H9 (cell line): Measurements from ENCODE around the gene CYS1. TPM values are rescaled to one million over a fixed set of nuclear protein-coding genes. Genes with fewer than 3 reads are reported as not detected.

Source experiments
- DNase-seq: peaks from one replicate; pipeline ENCODE4 v3.0.0-alpha.2; 2017
- H2AFZ ChIP-seq: one replicate; pipeline ENCODE4 v1.6.1; 2013; ENCODE audit warnings: mild to moderate bottlenecking, low read length, control low read depth, moderate library complexity
- H2AK5ac ChIP-seq: 2 replicates; pipeline ENCODE4 v1.6.1; 2013; ENCODE audit warnings: low read length, control low read depth, mixed read lengths; ENCODE audit not compliant: insufficient read length
- H2BK120ac ChIP-seq: one replicate; pipeline ENCODE4 v1.6.1; 2013; ENCODE audit warnings: low read depth, mild to moderate bottlenecking, low read length, control low read depth, inconsistent platforms; ENCODE audit not compliant: poor library complexity, severe bottlenecking
- H2BK12ac ChIP-seq: 2 replicates; pipeline ENCODE4 v1.6.1; 2013; ENCODE audit warnings: low read length, control low read depth, mixed read lengths, low read depth; ENCODE audit not compliant: insufficient read length
- H2BK15ac ChIP-seq: 2 replicates; pipeline ENCODE4 v1.6.1; 2013; ENCODE audit warnings: low read depth, low read length, control low read depth
- H2BK20ac ChIP-seq: one replicate; pipeline ENCODE4 v1.6.1; 2013; ENCODE audit warnings: low read depth, mild to moderate bottlenecking, low read length, control low read depth, inconsistent platforms; ENCODE audit not compliant: poor library complexity, severe bottlenecking
- H2BK5ac ChIP-seq: 2 replicates; pipeline ENCODE4 v1.6.1; 2013; ENCODE audit warnings: low read length, control low read depth, mixed read lengths; ENCODE audit not compliant: insufficient read length
- H3K14ac ChIP-seq: 2 replicates; pipeline ENCODE4 v1.6.1; 2013; ENCODE audit warnings: low read length, control low read depth; ENCODE audit not compliant: insufficient read depth
- H3K18ac ChIP-seq: 2 replicates; pipeline ENCODE4 v1.6.1; 2013; ENCODE audit warnings: low read depth, mild to moderate bottlenecking, mixed read lengths, low read length, control low read depth; ENCODE audit not compliant: insufficient read length
- H3K23ac ChIP-seq: 2 replicates; pipeline ENCODE4 v1.6.1; 2013; ENCODE audit warnings: low read length, control low read depth, mixed read lengths, low read depth; ENCODE audit not compliant: insufficient read length
- H3K23me2 ChIP-seq: 2 replicates; pipeline ENCODE4 v1.6.1; 2013; ENCODE audit warnings: low read depth, mild to moderate bottlenecking, mixed read lengths, low read length, control low read depth; ENCODE audit not compliant: insufficient read length, poor library complexity, severe bottlenecking
- H3K27ac ChIP-seq: 2 replicates; pipeline ENCODE4 v1.5.1; 2013; ENCODE audit warnings: low read length, control low read depth, mixed read lengths, low read depth; ENCODE audit not compliant: insufficient read length
- H3K27me3 ChIP-seq: 2 replicates; pipeline ENCODE4 v1.6.1; 2013; ENCODE audit warnings: low read length, control low read depth, inconsistent platforms; ENCODE audit not compliant: insufficient read depth
- H3K4ac ChIP-seq: 2 replicates; pipeline ENCODE4 v1.6.1; 2013; ENCODE audit warnings: low read depth, mild to moderate bottlenecking, control low read depth, inconsistent platforms, low read length, moderate library complexity
- H3K4me1 ChIP-seq: 2 replicates; pipeline ENCODE4 v1.6.1; 2013; ENCODE audit warnings: low read length, control low read depth, inconsistent platforms; ENCODE audit not compliant: insufficient read depth
- H3K4me2 ChIP-seq: 2 replicates; pipeline ENCODE4 v1.6.1; 2013; ENCODE audit warnings: low read length, control low read depth, mixed read lengths; ENCODE audit not compliant: insufficient read length, insufficient read depth
- H3K56ac ChIP-seq: 2 replicates; pipeline ENCODE4 v1.6.1; 2013; ENCODE audit warnings: low read depth, mild to moderate bottlenecking, mixed read lengths, low read length, control low read depth; ENCODE audit not compliant: insufficient read length
- H3K79me1 ChIP-seq: 2 replicates; pipeline ENCODE4 v1.6.1; 2013; ENCODE audit warnings: low read depth, mild to moderate bottlenecking, moderate library complexity, low read length, control low read depth, inconsistent platforms; ENCODE audit not compliant: insufficient read depth, poor library complexity, severe bottlenecking
- H3K79me2 ChIP-seq: 2 replicates; pipeline ENCODE4 v1.6.1; 2013; ENCODE audit warnings: low read length, control low read depth, inconsistent platforms; ENCODE audit not compliant: insufficient read depth
- H3K9ac ChIP-seq: 2 replicates; pipeline ENCODE4 v1.6.1; 2013; ENCODE audit warnings: low read length, control low read depth, mixed read lengths; ENCODE audit not compliant: insufficient read length; ENCODE audit errors: extremely low read depth
- H3K9me3 ChIP-seq: one replicate; pipeline ENCODE4 v1.6.1; 2013; ENCODE audit warnings: low read depth, low read length, inconsistent platforms; ENCODE audit not compliant: control insufficient read depth
- H3T11ph ChIP-seq: one replicate; pipeline ENCODE4 v1.6.1; 2013; ENCODE audit warnings: mild to moderate bottlenecking, low read length, control low read depth, inconsistent platforms
- H4K20me1 ChIP-seq: one replicate; pipeline ENCODE4 v1.6.1; 2013; ENCODE audit not compliant: control insufficient read depth, insufficient read length, insufficient read depth
- H4K5ac ChIP-seq: 2 replicates; pipeline ENCODE4 v1.6.1; 2013; ENCODE audit warnings: low read depth, mild to moderate bottlenecking, mixed read lengths, low read length, control low read depth; ENCODE audit not compliant: insufficient read length
- H4K8ac ChIP-seq: replicated peaks from 2 replicates; pipeline ENCODE4 v1.6.1; 2013; ENCODE audit warnings: low read length, control low read depth, mixed read lengths, low read depth; ENCODE audit not compliant: insufficient read length
- H4K91ac ChIP-seq: 2 replicates; pipeline ENCODE4 v1.6.1; 2013; ENCODE audit warnings: low read depth, mild to moderate bottlenecking, moderate library complexity, mixed read lengths, low read length, control low read depth; ENCODE audit not compliant: insufficient read length
- H3K27ac Mint-ChIP-seq, 3 experiments: 2 replicates in 2 of 3; 3 replicates in 1 of 3; pipeline ENCODE4 v1.8.0; 2020 to 2021; ENCODE audit warnings: mixed read lengths in 3 of 3, mild to moderate bottlenecking in 1 of 3, moderate library complexity in 1 of 3
- H3K27me3 Mint-ChIP-seq: 2 replicates; pipeline ENCODE4 v1.8.0; 2021; ENCODE audit warnings: low read depth, mild to moderate bottlenecking, moderate library complexity, mixed read lengths
- H3K36me3 Mint-ChIP-seq, 3 experiments: 2 replicates in 2 of 3; 3 replicates in 1 of 3; pipeline ENCODE4 v1.8.0; 2020 to 2021; ENCODE audit warnings: low read depth in 3 of 3, mixed read lengths in 3 of 3; ENCODE audit not compliant: insufficient read depth in 1 of 3
- H3K4me1 Mint-ChIP-seq, 2 experiments: 2 replicates each; pipeline ENCODE4 v1.8.0; 2020; ENCODE audit warnings: mixed read lengths in 2 of 2
- H3K4me3 Mint-ChIP-seq, 2 experiments: 2 replicates in 1 of 2; 3 replicates in 1 of 2; pipeline ENCODE4 v1.8.0; 2020 to 2021; ENCODE audit warnings: mild to moderate bottlenecking in 2 of 2, mixed read lengths in 2 of 2, moderate library complexity in 1 of 2
- H3K9me3 Mint-ChIP-seq, 2 experiments: 2 replicates in 1 of 2; 3 replicates in 1 of 2; pipeline ENCODE4 v1.8.0; 2020; ENCODE audit warnings: mild to moderate bottlenecking in 2 of 2, mixed read lengths in 2 of 2, moderate library complexity in 1 of 2
- WGBS: extraction: QIAGEN DNeasy Blood & Tissue Kit; methylation state at CpG from one replicate; pipeline ENCODE4 v1.1.7; 2013; ENCODE audit warnings: missing lambda C conversion rate, low lambda C conversion rate, mixed read lengths; ENCODE audit not compliant: insufficient read length; ENCODE audit errors: extremely low coverage; 5-methylcytosine and 5-hydroxymethylcytosine counted together
- total RNA-seq: library from RNA; stranded (reverse); gene quantifications from 2 replicates; pipeline ENCODE4 v1.2.1, GENCODE V29; 2021
- TF ChIP-seq, protein P1 (sequence below): fragments of 200-600 bp; sonication (generic); conservative IDR thresholded peaks from 3 replicates; pipeline ENCODE4 v1.8.0; 2021; ENCODE audit warnings: antibody characterized with exemption, mild to moderate bottlenecking

The CYS1 gene
- total RNA-seq, 1 experiment from 2014 or later = 0.35 TPM

GRCh38 chr2:10036095-10036884 lies 43.9 kb downstream of the CYS1 start:
- no peak overlapping the region for H4K91ac ChIP-seq
- H3K56ac ChIP-seq = no peak overlapping the region
- no peaks in the 10 kb centered on the region for H3K79me2 ChIP-seq
- Mint-ChIP-seq H3K4me1 (peaks cover 3 to 9% of the 10 kb centered on the region in 2 experiments; a peak in 3 of 4 replicates), H3K9me3 (no peaks in the 10 kb centered on the region), H3K27ac (no peak overlapping the region), H3K4me3 (no peak overlapping the region), H3K36me3 (peaks cover 0 to 6% (median 0%) of the 10 kb centered on the region in 3 experiments; a peak in 2 of 7 replicates), H3K27me3 (peaks cover 15% of the 10 kb centered on the region)
- DNase-seq = no peak
- H2BK5ac ChIP-seq = no peak overlapping the region
- H3K27ac ChIP-seq = no peak overlapping the region
- no peaks in the 10 kb centered on the region for H3K27me3 ChIP-seq
- no peaks in the 10 kb centered on the region for H3K79me1 ChIP-seq
- no peak overlapping the region for H4K8ac ChIP-seq
- H3K4me1 ChIP-seq = no peaks in the 10 kb centered on the region
- H2AFZ ChIP-seq = no peak overlapping the region
- no peaks in the 10 kb centered on the region for H3K9me3 ChIP-seq
- H3K4ac ChIP-seq = no peak overlapping the region
- no peak overlapping the region for H2BK120ac ChIP-seq
- H2BK15ac ChIP-seq = no peak overlapping the region
- H3K9ac ChIP-seq = no peak overlapping the region
- H3K18ac ChIP-seq = no peak overlapping the region
- H3K23ac ChIP-seq = no peak overlapping the region
- no CpG with 5 or more reads among the region's 14 CpGs for WGBS
- H3K4me2 ChIP-seq = no peak overlapping the region
- H2AK5ac ChIP-seq = no peak overlapping the region
- no peak overlapping the region for H3K14ac ChIP-seq
- TF ChIP-seq, protein P1, sequence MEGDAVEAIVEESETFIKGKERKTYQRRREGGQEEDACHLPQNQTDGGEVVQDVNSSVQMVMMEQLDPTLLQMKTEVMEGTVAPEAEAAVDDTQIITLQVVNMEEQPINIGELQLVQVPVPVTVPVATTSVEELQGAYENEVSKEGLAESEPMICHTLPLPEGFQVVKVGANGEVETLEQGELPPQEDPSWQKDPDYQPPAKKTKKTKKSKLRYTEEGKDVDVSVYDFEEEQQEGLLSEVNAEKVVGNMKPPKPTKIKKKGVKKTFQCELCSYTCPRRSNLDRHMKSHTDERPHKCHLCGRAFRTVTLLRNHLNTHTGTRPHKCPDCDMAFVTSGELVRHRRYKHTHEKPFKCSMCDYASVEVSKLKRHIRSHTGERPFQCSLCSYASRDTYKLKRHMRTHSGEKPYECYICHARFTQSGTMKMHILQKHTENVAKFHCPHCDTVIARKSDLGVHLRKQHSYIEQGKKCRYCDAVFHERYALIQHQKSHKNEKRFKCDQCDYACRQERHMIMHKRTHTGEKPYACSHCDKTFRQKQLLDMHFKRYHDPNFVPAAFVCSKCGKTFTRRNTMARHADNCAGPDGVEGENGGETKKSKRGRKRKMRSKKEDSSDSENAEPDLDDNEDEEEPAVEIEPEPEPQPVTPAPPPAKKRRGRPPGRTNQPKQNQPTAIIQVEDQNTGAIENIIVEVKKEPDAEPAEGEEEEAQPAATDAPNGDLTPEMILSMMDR = peak; percentile 58
- no peak overlapping the region for H3T11ph ChIP-seq
- H2BK20ac ChIP-seq = no peak overlapping the region
- peak overlapping the region; percentile 26 for H2BK12ac ChIP-seq
- H4K5ac ChIP-seq = no peak overlapping the region
- H4K20me1 ChIP-seq = no peaks in the 10 kb centered on the region
- H3K23me2 ChIP-seq = no peaks in the 10 kb centered on the region
